ENCODE data around the gene CPNE7. TPM values are rescaled to one million over a fixed set of nuclear protein-coding genes. Genes with fewer than 3 reads are reported as not detected.

CPNE7 gene
- total and polyA plus RNA-seq, 2 donors (not counting 1 experiment from before 2014, with no cell fraction given), result 0.51 to 0.76 TPM

DNA sequence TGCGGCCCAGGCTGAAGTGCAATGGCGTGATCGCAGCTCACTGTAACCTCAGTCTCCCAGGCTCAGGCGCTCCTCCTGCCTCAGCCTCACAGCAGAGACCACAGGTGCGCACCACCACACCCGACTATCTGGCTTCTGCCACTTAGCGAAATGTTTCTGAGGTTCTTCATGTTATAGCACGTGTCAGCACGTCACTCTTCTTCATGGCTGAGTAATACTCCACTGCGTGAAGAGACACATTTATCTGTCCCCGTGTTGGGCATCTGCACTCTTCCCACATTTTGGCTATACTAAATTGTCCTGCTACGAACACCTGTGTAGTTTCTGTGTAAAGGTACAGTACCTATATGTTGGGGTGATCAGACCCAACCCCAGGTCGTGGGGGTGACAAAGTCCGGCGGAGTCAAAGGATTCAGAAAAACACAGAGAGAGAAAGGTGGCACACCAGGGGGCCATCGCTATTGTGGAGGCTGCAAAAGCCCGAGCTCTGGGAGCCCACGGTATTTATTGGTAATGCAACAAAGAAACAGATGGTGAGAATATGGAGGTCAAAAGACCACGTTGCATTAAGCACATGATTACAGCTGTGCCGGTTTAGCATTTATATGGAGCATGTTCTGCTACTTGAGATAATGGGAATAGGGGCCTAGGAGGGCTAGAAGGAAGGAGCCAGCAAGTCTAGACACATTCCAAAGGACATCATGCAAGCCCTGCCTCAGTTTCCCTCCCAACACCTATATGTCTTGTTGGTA, 37.0 kb downstream of the CPNE7 start:
- H3K27me3 ChIP-seq (replicated peaks in 1 of 4; ENCODE audit: control extremely low read depth in 1 of 4, control insufficient read depth in 3 of 4, insufficient read depth in 4 of 4, low read length in 3 of 4), result peaks cover 0 to 4% (median 0%) of the 10 kb centered on the region in 4 experiments
- H3K9ac ChIP-seq (ENCODE audit: low read length), result no peak overlapping the region
- WGBS (ENCODE audit: insufficient coverage), result 92% methylated on average over 18 of the region's 20 CpGs
- no peak overlapping the region for H3K4me2 ChIP-seq (replicated peaks; ENCODE audit: low read depth, low read length, poor library complexity, severe bottlenecking)
- CTCF ChIA-PET, result no interaction called here
- H3K27ac ChIP-seq (ENCODE audit: low read length in 2 of 2), result no peak overlapping the region
- TF ChIP-seq EZH2 (IDR thresholded peaks at IDR 0.05; ENCODE audit: borderline replicate concordance, insufficient read depth, low read depth, low read length, poor library complexity, severe bottlenecking), result no peak
- TF ChIP-seq CTCF (IDR thresholded peaks at IDR 0.05), result no peak
- no peaks in the 10 kb centered on the region for H3K9me3 Mint-ChIP-seq (ENCODE audit: insufficient read depth)
- peaks cover 0 to 8% of the 10 kb centered on the region in 2 donors for H3K4me1 ChIP-seq (ENCODE audit: control insufficient read depth in 2 of 2, insufficient read depth in 2 of 2, low read length in 2 of 2)
- H4K20me1 ChIP-seq (ENCODE audit: control insufficient read depth, insufficient read depth, low read length, poor library complexity, severe bottlenecking), result no peaks in the 10 kb centered on the region
- POLR2A ChIA-PET, result no interaction called here
- peaks cover 9% of the 10 kb centered on the region for H3K4me1 Mint-ChIP-seq
- H3K9me3 ChIP-seq (ENCODE audit: control extremely low read depth in 1 of 3, control insufficient read depth in 2 of 3, insufficient read depth in 1 of 3, low read length in 2 of 3), result peaks cover 0 to 12% (median 0%) of the 10 kb centered on the region in 3 donors
- ATAC-seq (ENCODE audit: low read depth) (no peak), DNase-seq (no peak)
- H2AFZ ChIP-seq (ENCODE audit: insufficient read depth, low read depth, low read length, poor library complexity, severe bottlenecking), result no peak overlapping the region
- H3K36me3 ChIP-seq (replicated peaks in 1 of 2; ENCODE audit: control extremely low read depth in 1 of 2, control insufficient read depth in 1 of 2, extremely low read depth in 1 of 2, insufficient read depth in 2 of 2, low read length in 1 of 2), result no peaks in the 10 kb centered on the region
- peaks cover 12% of the 10 kb centered on the region for H3K27me3 Mint-ChIP-seq
- no peak overlapping the region for H3K4me3 ChIP-seq (ENCODE audit: control extremely low read depth in 1 of 5, extremely low read depth in 1 of 5, insufficient read depth in 1 of 5, low read depth in 2 of 5, low read length in 4 of 5)
- no peaks in the 10 kb centered on the region for H3K79me2 ChIP-seq (ENCODE audit: control insufficient read depth, insufficient read depth, low read length)
- intact Hi-C loops (cut with micrococcal nuclease), result no loop called here
- no peak overlapping the region for H3K4me3 Mint-ChIP-seq
- H3K27ac Mint-ChIP-seq, result no peak overlapping the region

GRCh38 chr16:89613231-89613953, 37.8 kb downstream of the CPNE7 start, which contains the start of gene DPEP1:
Gene DPEP1 (plus strand): TSS chr16:89613642. CDS start chr16:89630411, 16,769 bp downstream.
- Mint-ChIP-seq H3K9me3 (ENCODE audit: insufficient read depth) (no peaks in the 10 kb centered on the region), H3K27ac (no peak within 1 kb of the TSS), H3K4me3 (no peak within 1 kb of the TSS), H3K4me1 (peaks cover 9% of the 10 kb centered on the region), H3K27me3 (peaks cover 12% of the 10 kb centered on the region)
- Histone ChIP-seq H3K27ac (ENCODE audit: low read length in 2 of 2) (no peak within 1 kb of the TSS), H3K79me2 (ENCODE audit: control insufficient read depth, insufficient read depth, low read length) (no peaks in the 10 kb centered on the region), H3K9me3 (ENCODE audit: control extremely low read depth in 1 of 3, control insufficient read depth in 2 of 3, insufficient read depth in 1 of 3, low read length in 2 of 3) (peaks cover 0 to 12% (median 0%) of the 10 kb centered on the region in 3 donors), H3K9ac (ENCODE audit: low read length) (no peak within 1 kb of the TSS), H3K27me3 (replicated peaks in 1 of 4; ENCODE audit: control extremely low read depth in 1 of 4, control insufficient read depth in 3 of 4, insufficient read depth in 4 of 4, low read length in 3 of 4) (peaks cover 0 to 4% (median 0%) of the 10 kb centered on the region in 4 experiments), H4K20me1 (ENCODE audit: control insufficient read depth, insufficient read depth, low read length, poor library complexity, severe bottlenecking) (no peaks in the 10 kb centered on the region), H3K4me3 (ENCODE audit: control extremely low read depth in 1 of 5, extremely low read depth in 1 of 5, insufficient read depth in 1 of 5, low read depth in 2 of 5, low read length in 4 of 5) (no peak within 1 kb of the TSS), H3K36me3 (replicated peaks in 1 of 2; ENCODE audit: control extremely low read depth in 1 of 2, control insufficient read depth in 1 of 2, extremely low read depth in 1 of 2, insufficient read depth in 2 of 2, low read length in 1 of 2) (no peaks in the 10 kb centered on the region), H2AFZ (ENCODE audit: insufficient read depth, low read depth, low read length, poor library complexity, severe bottlenecking) (no peak within 1 kb of the TSS), H3K4me2 (replicated peaks; ENCODE audit: low read depth, low read length, poor library complexity, severe bottlenecking) (no peak within 1 kb of the TSS), H3K4me1 (ENCODE audit: control insufficient read depth in 2 of 2, insufficient read depth in 2 of 2, low read length in 2 of 2) (peaks cover 0 to 8% of the 10 kb centered on the region in 2 donors)
- ATAC-seq (ENCODE audit: low read depth) (no peak), DNase-seq (no peak)
- 59% methylated on average over 18 of the region's 19 CpGs for WGBS (ENCODE audit: insufficient coverage)
- CTCF ChIA-PET, result interaction anchor here (3.2 kb wide), 1 partner anchor 87 kb away, joined by 11 read pairs; no protein-coding TSS in a partner anchor
- intact Hi-C loops (cut with micrococcal nuclease), result no loop called here
- TF ChIP-seq CTCF (IDR thresholded peaks at IDR 0.05), result no peak
- POLR2A ChIA-PET, result no interaction called here

Data from B cell (primary cell).